ENCODE data around the gene ATG5.

ATG5 gene

DNA sequence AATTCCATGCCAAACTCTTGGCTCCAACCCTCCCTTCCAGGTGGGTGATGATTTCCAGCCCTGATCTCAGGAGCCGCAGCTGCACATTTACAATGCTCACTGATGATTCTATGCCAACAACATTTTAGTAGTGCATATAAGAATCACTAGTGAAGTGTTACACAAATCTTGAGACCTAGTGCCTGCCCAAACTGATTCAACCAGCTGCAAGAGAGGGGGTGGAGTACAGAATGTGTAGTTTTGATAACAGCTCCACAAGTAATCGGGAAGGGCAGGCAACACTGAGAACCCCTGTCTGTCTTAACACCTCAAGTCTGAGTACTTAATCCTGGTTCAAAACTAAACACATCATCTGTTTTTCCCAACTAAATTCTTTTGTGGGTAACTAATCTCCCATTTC is 147.8 kb downstream of the ATG5 start:
- ATAC-seq = no peak

DNA sequence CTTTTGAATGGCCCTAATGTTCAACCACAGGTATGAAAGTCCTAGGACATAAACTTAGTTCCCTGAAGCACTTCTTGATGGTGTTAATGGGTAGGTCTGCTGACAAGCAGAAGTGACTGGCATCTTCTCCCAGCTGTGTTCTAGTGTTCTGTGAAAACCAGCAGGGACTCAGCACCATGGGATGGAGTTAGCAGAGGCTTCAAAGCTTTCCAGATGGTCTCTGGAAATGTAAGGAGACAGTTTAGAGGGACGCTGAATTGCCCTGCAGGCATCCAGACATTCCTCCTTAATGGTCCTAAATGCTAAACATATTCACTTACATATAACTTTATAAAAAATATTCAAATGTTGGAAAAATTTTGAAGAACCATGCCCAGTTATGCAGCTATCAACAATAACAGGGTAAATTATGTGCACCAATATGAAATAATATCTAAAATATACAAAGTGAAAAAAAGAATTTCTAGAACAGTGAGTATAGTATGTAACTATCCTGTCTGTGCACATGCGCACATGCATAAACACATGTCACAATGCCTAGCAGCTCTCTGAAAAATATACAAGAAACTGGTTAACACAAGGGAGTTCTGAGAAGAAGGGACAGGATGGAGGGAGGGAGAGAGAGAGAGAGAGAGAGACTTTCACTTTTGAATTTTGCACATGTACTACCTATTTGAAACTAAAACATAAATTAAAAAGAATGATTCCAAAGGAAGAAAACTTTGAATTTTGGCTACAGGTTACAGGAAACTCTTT is 152.3 kb downstream of the ATG5 start:
- TF ChIP-seq ZC3H10 (CRISPR knock-in tag; IDR thresholded peaks at IDR 0.05) (no peak), ZNF70 (CRISPR knock-in tag; IDR thresholded peaks at IDR 0.05) (no peak), ZFP3 (CRISPR knock-in tag; IDR thresholded peaks at IDR 0.05) (no peak), SNAI2 (CRISPR knock-in tag; IDR thresholded peaks at IDR 0.05) (no peak), ISL1 (CRISPR knock-in tag; IDR thresholded peaks at IDR 0.05) (no peak), ZFP30 (CRISPR knock-in tag; IDR thresholded peaks at IDR 0.05) (no peak), PPARA (CRISPR knock-in tag; IDR thresholded peaks at IDR 0.05; ENCODE audit: borderline replicate concordance) (no peak), OSR1 (CRISPR knock-in tag; IDR thresholded peaks at IDR 0.05) (no peak), RARB (CRISPR knock-in tag; IDR thresholded peaks at IDR 0.05) (no peak), TOX (CRISPR knock-in tag; IDR thresholded peaks at IDR 0.05; ENCODE audit: borderline replicate concordance) (no peak), TCF4 (CRISPR knock-in tag; IDR thresholded peaks at IDR 0.05; ENCODE audit: borderline replicate concordance) (no peak)
- TF ChIP-seq, protein P1, sequence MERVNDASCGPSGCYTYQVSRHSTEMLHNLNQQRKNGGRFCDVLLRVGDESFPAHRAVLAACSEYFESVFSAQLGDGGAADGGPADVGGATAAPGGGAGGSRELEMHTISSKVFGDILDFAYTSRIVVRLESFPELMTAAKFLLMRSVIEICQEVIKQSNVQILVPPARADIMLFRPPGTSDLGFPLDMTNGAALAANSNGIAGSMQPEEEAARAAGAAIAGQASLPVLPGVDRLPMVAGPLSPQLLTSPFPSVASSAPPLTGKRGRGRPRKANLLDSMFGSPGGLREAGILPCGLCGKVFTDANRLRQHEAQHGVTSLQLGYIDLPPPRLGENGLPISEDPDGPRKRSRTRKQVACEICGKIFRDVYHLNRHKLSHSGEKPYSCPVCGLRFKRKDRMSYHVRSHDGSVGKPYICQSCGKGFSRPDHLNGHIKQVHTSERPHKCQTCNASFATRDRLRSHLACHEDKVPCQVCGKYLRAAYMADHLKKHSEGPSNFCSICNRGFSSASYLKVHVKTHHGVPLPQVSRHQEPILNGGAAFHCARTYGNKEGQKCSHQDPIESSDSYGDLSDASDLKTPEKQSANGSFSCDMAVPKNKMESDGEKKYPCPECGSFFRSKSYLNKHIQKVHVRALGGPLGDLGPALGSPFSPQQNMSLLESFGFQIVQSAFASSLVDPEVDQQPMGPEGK (CRISPR knock-in tag; IDR thresholded peaks at IDR 0.05; ENCODE audit: borderline replicate concordance) = no peak
- TF ChIP-seq, protein P2, sequence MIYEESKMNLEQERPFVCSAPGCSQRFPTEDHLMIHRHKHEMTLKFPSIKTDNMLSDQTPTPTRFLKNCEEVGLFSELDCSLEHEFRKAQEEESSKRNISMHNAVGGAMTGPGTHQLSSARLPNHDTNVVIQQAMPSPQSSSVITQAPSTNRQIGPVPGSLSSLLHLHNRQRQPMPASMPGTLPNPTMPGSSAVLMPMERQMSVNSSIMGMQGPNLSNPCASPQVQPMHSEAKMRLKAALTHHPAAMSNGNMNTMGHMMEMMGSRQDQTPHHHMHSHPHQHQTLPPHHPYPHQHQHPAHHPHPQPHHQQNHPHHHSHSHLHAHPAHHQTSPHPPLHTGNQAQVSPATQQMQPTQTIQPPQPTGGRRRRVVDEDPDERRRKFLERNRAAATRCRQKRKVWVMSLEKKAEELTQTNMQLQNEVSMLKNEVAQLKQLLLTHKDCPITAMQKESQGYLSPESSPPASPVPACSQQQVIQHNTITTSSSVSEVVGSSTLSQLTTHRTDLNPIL (CRISPR knock-in tag; IDR thresholded peaks at IDR 0.05; ENCODE audit: low read depth) = no peak
- TF ChIP-seq, protein P3, sequence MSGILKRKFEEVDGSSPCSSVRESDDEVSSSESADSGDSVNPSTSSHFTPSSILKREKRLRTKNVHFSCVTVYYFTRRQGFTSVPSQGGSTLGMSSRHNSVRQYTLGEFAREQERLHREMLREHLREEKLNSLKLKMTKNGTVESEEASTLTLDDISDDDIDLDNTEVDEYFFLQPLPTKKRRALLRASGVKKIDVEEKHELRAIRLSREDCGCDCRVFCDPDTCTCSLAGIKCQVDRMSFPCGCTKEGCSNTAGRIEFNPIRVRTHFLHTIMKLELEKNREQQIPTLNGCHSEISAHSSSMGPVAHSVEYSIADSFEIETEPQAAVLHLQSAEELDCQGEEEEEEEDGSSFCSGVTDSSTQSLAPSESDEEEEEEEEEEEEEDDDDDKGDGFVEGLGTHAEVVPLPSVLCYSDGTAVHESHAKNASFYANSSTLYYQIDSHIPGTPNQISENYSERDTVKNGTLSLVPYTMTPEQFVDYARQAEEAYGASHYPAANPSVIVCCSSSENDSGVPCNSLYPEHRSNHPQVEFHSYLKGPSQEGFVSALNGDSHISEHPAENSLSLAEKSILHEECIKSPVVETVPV (CRISPR knock-in tag; IDR thresholded peaks at IDR 0.05) = no peak
- ATAC-seq = no peak

More for the DNA sequence above, 147.8 kb downstream of the ATG5 start:
- no peak for TF ChIP-seq OSR1 (CRISPR knock-in tag; IDR thresholded peaks at IDR 0.05)
- TF ChIP-seq TCF4 (CRISPR knock-in tag; IDR thresholded peaks at IDR 0.05; ENCODE audit: borderline replicate concordance) = no peak
- no peak for TF ChIP-seq GLIS3 (CRISPR knock-in tag; IDR thresholded peaks at IDR 0.05)
- TF ChIP-seq PPARA (CRISPR knock-in tag; IDR thresholded peaks at IDR 0.05; ENCODE audit: borderline replicate concordance) = no peak
- no peak for TF ChIP-seq ISL1 (CRISPR knock-in tag; IDR thresholded peaks at IDR 0.05)
- TF ChIP-seq, protein P1 (CRISPR knock-in tag; IDR thresholded peaks at IDR 0.05; ENCODE audit: borderline replicate concordance) = no peak
- TF ChIP-seq, protein P2 (CRISPR knock-in tag; IDR thresholded peaks at IDR 0.05; ENCODE audit: low read depth) = no peak
- no peak for TF ChIP-seq RARB (CRISPR knock-in tag; IDR thresholded peaks at IDR 0.05)
- TF ChIP-seq ZNF8 (CRISPR knock-in tag; IDR thresholded peaks at IDR 0.05) = no peak
- no peak for TF ChIP-seq SNAI2 (CRISPR knock-in tag; IDR thresholded peaks at IDR 0.05)
- TF ChIP-seq BACH2 (CRISPR knock-in tag; IDR thresholded peaks at IDR 0.05; ENCODE audit: borderline replicate concordance) = no peak
- TF ChIP-seq CSDC2 (CRISPR knock-in tag; IDR thresholded peaks at IDR 0.05) = no peak

DNA sequence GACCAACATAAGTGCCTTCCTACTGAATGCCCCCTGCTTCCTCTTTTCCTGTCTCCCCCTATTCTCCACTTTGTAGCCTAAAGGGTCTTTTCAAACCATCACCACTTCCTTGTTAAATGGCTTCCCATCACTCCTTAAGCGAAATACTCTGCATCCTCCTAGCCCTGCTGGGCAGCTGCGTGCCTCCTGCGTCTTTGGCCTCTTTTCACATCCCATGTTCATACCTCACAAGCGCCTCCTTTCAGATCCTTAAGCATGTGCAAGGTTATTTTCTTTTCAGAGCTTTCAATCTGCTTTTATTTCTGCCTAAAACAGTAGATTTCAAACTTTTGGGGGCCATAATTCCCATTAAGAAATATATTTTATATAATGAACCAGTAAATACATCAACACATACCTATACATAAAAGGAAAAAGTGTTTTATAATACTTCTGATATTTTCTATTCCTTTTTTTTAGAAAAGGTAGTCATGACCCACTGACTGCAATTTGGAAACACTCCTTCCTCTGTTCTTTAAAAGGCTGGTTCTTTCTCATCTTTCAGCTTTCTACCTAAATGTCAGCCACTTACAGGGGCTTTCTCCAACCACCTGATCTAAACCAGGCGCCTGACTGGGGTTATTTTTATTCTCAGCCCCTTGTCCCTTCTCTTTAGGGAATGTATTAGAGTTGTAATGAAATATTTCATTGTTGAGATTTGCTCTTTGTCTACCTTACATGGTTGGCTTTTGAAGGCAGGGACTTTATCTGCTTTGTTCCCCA is 155.3 kb downstream of the ATG5 start:
- no peak for ATAC-seq
- TF ChIP-seq, protein P3 (CRISPR knock-in tag; IDR thresholded peaks at IDR 0.05) = no peak
- TF ChIP-seq ZNF70 (CRISPR knock-in tag; IDR thresholded peaks at IDR 0.05) = no peak
- TF ChIP-seq ESRRG (CRISPR knock-in tag; IDR thresholded peaks at IDR 0.05) = no peak
- no peak for TF ChIP-seq GLIS3 (CRISPR knock-in tag; IDR thresholded peaks at IDR 0.05)
- no peak for TF ChIP-seq ZC3H10 (CRISPR knock-in tag; IDR thresholded peaks at IDR 0.05)
- no peak for TF ChIP-seq ZNF8 (CRISPR knock-in tag; IDR thresholded peaks at IDR 0.05)
- TF ChIP-seq ZNF565 (CRISPR knock-in tag; conservative IDR thresholded peaks at IDR 0.05; ENCODE audit: low read depth) = no peak
- TF ChIP-seq TOX (CRISPR knock-in tag; IDR thresholded peaks at IDR 0.05; ENCODE audit: borderline replicate concordance) = no peak
- TF ChIP-seq, protein P4, sequence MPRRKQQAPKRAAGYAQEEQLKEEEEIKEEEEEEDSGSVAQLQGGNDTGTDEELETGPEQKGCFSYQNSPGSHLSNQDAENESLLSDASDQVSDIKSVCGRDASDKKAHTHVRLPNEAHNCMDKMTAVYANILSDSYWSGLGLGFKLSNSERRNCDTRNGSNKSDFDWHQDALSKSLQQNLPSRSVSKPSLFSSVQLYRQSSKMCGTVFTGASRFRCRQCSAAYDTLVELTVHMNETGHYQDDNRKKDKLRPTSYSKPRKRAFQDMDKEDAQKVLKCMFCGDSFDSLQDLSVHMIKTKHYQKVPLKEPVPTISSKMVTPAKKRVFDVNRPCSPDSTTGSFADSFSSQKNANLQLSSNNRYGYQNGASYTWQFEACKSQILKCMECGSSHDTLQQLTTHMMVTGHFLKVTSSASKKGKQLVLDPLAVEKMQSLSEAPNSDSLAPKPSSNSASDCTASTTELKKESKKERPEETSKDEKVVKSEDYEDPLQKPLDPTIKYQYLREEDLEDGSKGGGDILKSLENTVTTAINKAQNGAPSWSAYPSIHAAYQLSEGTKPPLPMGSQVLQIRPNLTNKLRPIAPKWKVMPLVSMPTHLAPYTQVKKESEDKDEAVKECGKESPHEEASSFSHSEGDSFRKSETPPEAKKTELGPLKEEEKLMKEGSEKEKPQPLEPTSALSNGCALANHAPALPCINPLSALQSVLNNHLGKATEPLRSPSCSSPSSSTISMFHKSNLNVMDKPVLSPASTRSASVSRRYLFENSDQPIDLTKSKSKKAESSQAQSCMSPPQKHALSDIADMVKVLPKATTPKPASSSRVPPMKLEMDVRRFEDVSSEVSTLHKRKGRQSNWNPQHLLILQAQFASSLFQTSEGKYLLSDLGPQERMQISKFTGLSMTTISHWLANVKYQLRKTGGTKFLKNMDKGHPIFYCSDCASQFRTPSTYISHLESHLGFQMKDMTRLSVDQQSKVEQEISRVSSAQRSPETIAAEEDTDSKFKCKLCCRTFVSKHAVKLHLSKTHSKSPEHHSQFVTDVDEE (CRISPR knock-in tag; IDR thresholded peaks at IDR 0.05) = no peak
- TF ChIP-seq ZFP3 (CRISPR knock-in tag; IDR thresholded peaks at IDR 0.05) = no peak
- TF ChIP-seq SNAI2 (CRISPR knock-in tag; IDR thresholded peaks at IDR 0.05) = no peak

All from SK-N-SH treated with all-trans-retinoic acid at 6 μM for 48 hours (cell line).